GM18951 (cell line): Measurements from ENCODE around the gene PLXDC1.

Experiments
- POLR2A ChIP-seq: IDR thresholded peaks from 4 replicates; pipeline ENCODE4 v1.6.1; 2011; ENCODE audit warnings: mild to moderate bottlenecking; ENCODE audit not compliant: insufficient read length, insufficient read depth; ENCODE audit errors: extremely low read depth
- in situ Hi-C: fragments of 300-500 bp; cut with MboI; formaldehyde crosslinking; loops from one replicate; pipeline ENCODE4 v1.12.0; 2022; ENCODE audit warnings: low sequenced_read_pairs, mixed read lengths, inconsistent platforms; ENCODE audit not compliant: unreplicated experiment

PLXDC1 gene

DNA sequence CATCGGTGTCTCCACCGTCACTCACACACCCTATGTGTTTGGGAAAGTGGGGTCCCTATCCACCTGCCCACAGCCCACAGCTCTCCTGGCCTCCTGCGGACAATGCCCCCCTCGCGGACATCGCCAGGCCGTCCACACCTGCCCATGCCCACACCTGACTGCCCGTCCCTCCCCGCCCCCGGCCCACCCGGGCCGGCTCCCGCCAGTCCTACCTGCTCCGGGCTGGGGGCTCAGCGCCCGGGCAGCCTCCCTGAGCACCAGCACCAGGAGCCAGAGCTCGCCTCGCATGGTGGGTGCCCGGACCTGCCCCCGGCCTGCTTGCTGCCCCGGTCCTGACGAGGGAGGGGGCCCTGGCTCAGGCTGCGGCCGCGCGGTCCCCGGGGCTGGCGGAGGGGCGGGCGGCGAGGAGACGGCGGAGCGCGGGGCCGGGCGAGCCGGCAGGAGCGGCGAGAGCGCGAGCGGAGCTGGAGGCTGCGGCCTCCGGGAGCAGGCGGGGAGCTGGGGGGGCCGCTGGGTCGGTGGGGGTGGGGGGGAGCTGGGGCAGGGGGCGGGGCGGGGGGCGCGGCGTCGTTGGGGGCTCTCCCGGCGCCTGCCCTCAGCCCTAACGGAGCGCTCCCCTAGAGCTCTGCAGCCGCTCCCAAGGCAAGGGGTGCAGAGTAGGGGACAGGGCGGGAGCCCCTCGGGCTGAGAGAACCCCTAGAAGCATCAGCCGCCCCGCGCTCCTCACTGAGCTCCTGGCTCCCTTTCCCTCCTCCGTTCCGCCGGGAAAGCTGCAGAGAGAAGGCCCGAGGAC is at the start of gene PLXDC1:
TSS of gene PLXDC1 (minus strand) at position 488 of the 793 bp plus-strand sequence. CDS start at position 288, 200 bp downstream.
- in situ Hi-C loops: loop anchor here (10.0 kb wide), 1 partner anchor 167 kb away; no protein-coding TSS in a partner anchor
- TF ChIP-seq POLR2A: no peak

DNA sequence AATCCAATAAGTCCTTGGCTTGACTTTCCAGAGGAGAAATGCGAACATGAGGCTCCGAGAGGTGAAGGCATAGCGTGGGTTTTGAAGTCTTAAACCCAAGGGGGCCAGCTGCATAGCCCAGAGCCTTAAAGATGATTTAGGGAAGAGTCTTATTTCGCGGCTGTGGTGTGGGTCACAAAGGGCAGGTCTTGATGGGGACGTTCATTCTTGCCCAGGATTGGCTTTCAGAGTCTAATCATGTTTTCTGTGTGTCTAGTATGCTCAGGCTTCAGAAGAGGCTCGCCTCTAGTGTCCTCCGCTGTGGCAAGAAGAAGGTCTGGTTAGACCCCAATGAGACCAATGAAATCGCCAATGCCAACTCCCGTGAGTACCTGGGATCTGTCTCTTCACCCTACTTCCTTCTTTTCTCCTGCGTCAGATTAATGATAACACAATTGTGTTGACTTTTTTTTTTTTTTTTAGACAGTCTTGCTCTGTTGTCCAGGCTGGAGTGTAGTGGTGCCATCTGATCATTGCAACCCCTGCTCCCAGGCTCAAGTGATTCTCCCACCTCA is 49.6 kb upstream of the PLXDC1 start:
- TF ChIP-seq POLR2A: no peak
- in situ Hi-C loops: no loop called here

DNA sequence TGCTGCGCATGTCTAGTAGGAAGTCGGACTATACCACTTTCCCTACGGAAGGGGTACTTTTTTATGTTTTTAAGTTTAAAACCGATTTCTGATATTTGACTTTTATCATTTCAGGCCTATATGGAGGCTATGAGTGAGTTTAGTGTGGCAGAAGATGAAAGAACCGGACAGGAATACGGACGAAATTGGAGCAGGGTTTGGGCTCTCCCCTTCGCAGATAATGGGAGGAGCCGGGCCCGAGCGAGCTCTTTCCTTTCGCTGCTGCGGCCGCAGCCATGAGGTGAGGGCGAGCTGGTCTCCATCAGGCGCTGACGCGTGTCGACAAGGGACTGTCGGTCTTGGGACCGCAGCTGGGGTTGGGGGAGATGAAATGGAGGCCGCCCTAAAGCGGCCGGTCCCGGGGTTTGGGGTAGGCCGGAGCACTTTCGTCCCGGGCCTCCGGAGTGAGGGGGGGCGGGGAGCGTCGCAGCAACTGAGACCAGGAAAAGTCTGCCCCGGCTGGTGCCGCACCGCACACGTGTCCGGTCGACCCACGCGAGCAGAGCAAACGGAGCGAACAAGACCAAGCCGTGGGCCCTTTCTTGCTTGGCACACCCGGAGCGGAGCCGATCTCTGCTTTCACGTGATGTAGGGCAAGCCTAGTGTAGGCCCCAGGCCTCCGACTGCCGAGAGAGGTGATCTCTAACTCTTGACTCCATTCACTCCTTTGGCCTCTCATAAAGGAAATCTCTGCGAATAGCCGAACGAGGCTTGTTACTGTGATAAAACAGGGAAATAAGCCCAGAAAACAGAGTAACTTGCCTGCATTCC is 48.8 kb upstream of the PLXDC1 start, which contains the start of gene RPL19:
TSS of gene RPL19 (plus strand) at position 214 of the 810 bp plus-strand sequence. CDS start at position 276, 62 bp downstream.
- TF ChIP-seq POLR2A: peak; percentile 97
- in situ Hi-C loops: no loop called here

DNA sequence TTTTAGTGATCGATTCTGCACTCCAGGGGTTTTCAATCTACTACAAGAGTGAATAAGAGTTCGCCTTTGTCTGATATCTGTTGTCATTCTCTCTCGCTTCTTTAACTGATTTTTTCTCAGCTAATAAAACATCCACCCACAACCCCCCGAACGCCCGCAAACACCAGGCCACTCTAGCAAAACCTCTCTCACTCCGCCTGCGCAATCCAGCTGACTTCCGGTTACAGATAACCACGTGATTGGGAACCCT is 48.3 kb upstream of the PLXDC1 start:
- in situ Hi-C loops: no loop called here
- no peak for TF ChIP-seq POLR2A

DNA sequence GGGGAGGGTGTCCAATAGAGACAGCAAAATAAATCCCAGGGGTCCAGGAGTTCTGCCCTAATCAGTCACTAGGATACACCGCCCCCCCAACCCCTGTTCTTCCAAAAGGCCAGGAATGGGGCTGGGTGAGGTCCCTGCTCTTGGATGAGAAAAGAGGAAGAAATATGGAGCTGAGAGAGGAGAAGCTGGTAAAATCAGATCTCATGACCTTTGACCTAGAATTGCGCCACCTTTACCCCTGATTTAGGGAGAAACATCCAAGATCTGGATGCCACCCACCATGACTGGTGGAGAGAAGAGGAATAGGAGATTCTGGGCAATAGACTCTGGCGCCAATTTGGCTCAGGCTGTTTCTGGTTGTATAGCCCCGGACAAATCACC is 46.7 kb upstream of the PLXDC1 start:
- in situ Hi-C loops: no loop called here
- no peak for TF ChIP-seq POLR2A

DNA sequence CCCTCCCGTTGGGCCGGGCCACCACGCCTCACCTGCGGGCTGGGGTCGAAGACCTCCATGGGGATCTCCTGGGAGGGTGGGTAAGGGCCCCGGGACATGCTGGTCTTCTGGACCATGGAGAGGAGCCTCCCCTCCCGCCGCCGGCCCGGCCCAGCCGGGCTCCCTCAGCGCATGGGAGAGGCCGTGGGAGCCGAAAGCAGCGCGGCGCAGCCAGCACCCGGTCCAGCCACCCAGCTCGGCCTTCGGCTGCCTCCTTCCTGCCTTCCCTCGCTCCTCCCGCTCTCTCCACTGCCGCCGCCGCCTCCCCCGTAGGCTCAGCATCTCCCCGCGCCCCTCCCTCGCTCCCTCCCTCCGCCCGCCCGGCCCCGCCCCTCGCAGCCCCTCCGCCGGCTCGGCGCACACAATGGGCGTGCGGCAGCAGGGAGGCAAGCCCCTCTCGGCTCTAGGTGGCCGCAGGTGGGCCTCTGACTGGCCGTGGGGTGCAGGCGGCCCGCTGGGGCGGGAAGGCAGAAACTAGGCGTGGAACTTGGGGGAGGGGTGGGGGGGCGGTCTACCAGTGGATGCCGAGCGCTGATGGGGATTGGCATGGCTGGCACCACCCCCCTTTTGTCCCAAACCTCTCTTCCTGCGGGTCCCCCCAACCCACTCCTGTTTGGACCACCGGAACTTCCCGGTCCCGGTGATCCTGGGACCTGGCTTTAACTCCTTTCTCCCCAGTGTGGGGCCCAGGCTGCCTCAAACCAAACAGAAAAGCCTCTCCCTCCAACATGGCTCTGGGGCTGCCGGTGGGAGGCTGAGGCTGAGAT is 46.1 kb upstream of the PLXDC1 start, which contains the start of gene CACNB1:
TSS of gene CACNB1 (minus strand) at position 290 of the 806 bp plus-strand sequence. CDS start at position 116, 174 bp downstream.
- TF ChIP-seq POLR2A: peak; percentile 69
- in situ Hi-C loops: no loop called here

DNA sequence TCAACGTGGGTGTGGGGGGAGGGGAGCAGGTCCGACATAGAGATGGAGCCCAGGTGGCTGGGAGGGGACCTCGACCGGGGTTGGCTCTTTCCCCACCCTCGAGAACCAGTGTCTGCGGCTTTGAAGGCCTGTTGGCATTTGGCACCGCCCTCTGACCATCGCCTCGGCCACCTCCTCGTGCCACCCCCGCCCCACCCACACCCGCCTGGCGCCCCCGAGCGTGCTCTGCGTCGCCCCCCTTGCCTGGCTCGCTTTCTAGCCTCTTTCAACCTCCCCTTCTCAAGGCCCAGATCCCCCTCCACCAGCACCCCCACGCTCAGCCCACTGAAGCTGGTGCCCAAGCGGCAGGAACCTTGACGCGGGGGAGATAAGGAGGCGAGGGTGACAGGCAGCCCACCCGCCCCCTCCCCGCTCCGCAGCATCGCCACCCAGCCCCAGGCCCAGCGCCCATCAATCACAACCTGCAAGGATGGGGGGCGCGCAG is 45.4 kb upstream of the PLXDC1 start:
- TF ChIP-seq POLR2A: no peak
- in situ Hi-C loops: no loop called here

DNA sequence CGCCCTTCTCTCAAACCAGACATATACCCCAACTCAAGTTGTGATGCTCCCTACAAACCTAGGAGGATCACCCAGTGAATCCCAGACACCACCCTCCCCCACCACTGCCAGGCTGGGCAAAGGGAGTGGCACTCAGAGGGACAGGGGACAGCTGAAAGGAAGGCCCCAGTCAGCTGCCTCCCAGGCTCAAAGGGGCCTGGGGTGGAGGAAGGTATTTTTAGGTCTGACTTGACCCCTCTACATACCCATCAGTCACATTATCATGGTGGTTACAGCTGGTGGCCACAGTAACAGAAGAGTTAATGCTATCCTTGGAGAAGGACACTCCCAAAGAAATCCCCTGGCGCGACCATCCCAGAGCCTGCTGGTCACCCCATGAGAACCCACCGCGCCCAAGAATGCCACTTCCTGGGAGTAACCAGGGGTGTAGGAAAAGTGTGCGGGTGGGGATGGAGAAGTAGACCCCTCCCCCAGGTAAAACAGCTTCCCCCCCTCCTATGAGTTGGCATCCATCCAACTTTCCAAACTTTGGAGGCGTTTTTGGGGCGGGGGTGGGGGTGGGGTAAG is 44.9 kb upstream of the PLXDC1 start:
- in situ Hi-C loops: no loop called here
- no peak for TF ChIP-seq POLR2A

DNA sequence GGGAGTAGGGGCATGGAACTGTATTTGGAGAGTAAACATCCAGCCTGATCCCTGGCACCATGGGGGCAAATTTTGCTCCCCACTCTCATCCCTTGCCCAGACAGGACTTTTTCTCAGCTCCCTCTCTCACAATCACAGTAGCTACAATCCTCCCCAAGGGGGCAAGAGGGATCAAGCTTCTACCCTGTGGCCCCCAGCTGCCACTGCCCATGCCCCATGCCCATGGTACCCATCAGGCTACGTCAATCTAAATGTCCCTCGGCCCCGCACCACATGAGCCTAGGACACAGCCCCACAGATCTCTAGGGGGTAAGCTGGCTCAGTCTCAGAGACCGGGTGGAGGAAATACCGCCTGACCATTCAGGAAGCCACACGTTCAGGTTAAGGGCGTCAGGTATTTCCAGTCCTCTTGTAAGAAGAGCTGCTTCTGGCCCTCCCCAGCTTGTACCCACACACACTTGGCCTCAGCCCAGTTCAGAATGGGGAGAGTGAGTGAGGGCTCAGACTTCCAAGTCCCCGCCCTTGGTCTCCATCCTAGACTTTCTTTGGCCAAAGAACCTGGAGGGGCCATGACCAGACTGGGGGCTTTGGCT is 44.2 kb upstream of the PLXDC1 start:
- in situ Hi-C loops: no loop called here
- no peak for TF ChIP-seq POLR2A

DNA sequence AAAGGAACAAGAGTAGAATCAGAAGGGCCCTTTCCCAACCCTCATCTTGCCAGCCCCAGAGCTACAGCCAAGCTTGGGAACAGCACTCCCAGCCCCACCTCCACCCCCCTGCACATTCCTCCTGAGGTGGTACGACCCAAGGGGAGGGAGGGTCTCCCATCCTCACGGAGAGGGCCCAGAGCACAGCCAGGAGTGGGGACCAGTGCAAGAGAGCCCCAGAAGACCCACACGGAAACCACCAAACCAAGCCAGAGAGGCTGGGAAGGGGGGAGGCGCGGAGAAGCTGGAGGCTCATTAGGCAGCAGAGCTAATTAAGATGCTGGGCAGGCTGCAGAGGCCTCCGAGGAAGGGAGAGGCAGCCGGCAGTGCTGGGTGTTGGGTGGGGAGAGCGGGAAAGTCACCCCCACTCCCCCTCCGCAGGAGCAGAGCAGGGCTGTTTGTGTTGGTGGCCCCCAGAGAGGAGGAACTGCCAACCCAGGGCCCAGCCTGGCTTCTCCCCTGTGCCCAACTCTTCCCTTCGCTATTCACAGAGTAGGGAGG is 43.6 kb upstream of the PLXDC1 start:
- no peak for TF ChIP-seq POLR2A
- in situ Hi-C loops: no loop called here

DNA sequence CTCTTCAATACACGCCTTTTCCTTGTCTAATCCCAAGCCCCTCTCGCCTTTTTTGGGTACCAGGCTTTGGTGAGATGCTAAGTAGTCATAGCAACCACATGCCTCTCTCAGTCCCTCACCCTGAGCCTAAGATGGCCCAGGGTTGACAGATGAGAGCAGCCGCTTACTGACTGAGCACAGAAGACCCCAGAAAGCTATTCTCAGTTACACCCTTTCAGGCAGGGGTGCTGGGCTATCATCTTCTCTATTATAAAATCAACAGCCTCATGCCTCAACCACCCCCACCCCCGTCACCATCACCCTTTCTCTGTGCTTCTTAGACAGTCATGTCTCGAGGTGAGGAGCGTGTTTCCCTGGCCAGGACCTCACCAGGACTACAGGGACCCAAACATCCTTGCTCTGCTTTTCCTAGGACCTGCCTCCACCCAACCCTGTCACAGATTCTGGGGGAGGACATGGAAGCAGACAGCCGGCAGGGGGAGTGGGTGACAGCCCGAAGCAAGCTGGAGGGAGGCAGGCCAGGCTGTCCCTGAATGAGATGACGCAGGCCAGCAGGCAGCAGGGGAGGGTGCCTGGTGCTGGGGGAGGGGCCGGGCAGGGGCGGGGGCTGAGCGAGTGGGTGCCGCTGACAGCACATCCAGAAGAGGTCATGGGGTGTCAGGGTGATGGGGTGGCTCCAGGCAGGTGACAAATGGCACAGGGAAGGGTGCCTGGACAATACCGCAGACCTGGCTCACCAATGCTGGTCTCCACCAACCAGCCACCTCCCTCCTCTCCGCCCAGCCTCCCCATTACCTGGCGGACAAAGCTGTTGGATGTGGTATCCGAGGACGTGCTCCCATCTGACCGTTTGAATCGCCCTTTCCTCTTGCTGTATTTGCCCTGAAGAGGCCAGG is 42.9 kb upstream of the PLXDC1 start:
- in situ Hi-C loops: no loop called here
- no peak for TF ChIP-seq POLR2A
